Sigmoid colon (tissue), 7 donors: ENCODE results near the gene TBX5. TPM values are rescaled to one million over a fixed set of nuclear protein-coding genes. Genes with fewer than 3 reads are reported as not detected.

ENCODE experiments used
- DNase-seq: peaks from one replicate; pipeline ENCODE4 v3.0.0-alpha.2; 2019
- H3K27ac ChIP-seq, 4 donors: fragments of 200-600 bp; sonication (generic); one replicate each; pipeline ENCODE4 v1.5.1; 2016 to 2019; ENCODE audit warnings: mild to moderate bottlenecking in 1 of 4
- H3K27me3 ChIP-seq, 3 donors: fragments of 200-600 bp; sonication (generic); one replicate each; pipeline ENCODE4 v1.5.1; 2019; ENCODE audit warnings: mild to moderate bottlenecking in 1 of 3
- H3K36me3 ChIP-seq, 4 donors: fragments of 200-600 bp; sonication (generic); one replicate each; pipeline ENCODE4 v1.5.1; 2016 to 2019
- H3K4me1 ChIP-seq, 4 donors: fragments of 200-600 bp; sonication (generic); one replicate each; pipeline ENCODE4 v1.5.1; 2017 to 2019
- H3K4me3 ChIP-seq, 4 donors: fragments of 200-600 bp; sonication (generic); one replicate each; pipeline ENCODE4 v1.5.1; 2017 to 2019; ENCODE audit warnings: mild to moderate bottlenecking in 2 of 4, moderate library complexity in 1 of 4
- H3K9me3 ChIP-seq, 4 donors: fragments of 200-600 bp in 3 of 4; sonication (generic) in 3 of 4; one replicate each; pipeline versions ENCODE4 v1.5.1 to v1.6.1; 2013 to 2019
- EP300 ChIP-seq, 4 donors: sonication (generic); formaldehyde crosslinking; IDR thresholded peaks; one replicate each; pipeline ENCODE4 v1.6.1; 2017; ENCODE audit warnings: antibody characterized with exemption in 4 of 4
- POLR2A ChIP-seq, 2 donors: fragments of 450-650 bp; IDR thresholded peaks; one replicate each; pipeline ENCODE4 v1.6.1; 2016; ENCODE audit warnings: antibody characterized with exemption in 2 of 2, mild to moderate bottlenecking in 2 of 2, moderate library complexity in 2 of 2
- POLR2AphosphoS5 ChIP-seq, 4 donors: sonication (generic); formaldehyde crosslinking; IDR thresholded peaks; one replicate each; pipeline ENCODE4 v1.6.1; 2017; ENCODE audit warnings: antibody characterized with exemption in 4 of 4
- WGBS, 2 donors: extraction: QIAGEN DNeasy Blood & Tissue Kit; methylation state at CpG; one replicate each; pipeline ENCODE4 v1.1.7; 2013; 5-methylcytosine and 5-hydroxymethylcytosine counted together
- intact Hi-C: fragments of 100-400 bp; cut with DNase I; formaldehyde crosslinking; loops from one replicate; pipeline ENCODE4 v1.15.1; 2023
- polyA plus RNA-seq, 3 donors: library from polyadenylated mRNA; stranded (reverse); fragments of 200-250 nt; gene quantifications; one replicate each; pipeline ENCODE4 v1.2.3, GENCODE V29; 2013
- total RNA-seq, 4 donors: library from RNA; depleted of rRNA; stranded (reverse); fragments of >200 nt; gene quantifications; one replicate each; pipeline ENCODE4 v1.1.0, GENCODE V29; 2016
- TF ChIP-seq, protein P1 (sequence below), 4 experiments: fragments of 450-650 bp in 3 of 4; fragments of 200-600 bp in 1 of 4; IDR thresholded peaks; one replicate each; pipeline ENCODE4 v1.5.1; 2016 to 2019; ENCODE audit warnings: antibody characterized with exemption in 4 of 4, mild to moderate bottlenecking in 3 of 4, moderate library complexity in 2 of 4
- donor health status: healthy with polysubstance abuse.
- donor health status: Bipolar disorder and iron deficiency.
- donor health status: healthy.

TBX5 gene
- total and polyA plus RNA-seq, 7 donors = not detected

DNA sequence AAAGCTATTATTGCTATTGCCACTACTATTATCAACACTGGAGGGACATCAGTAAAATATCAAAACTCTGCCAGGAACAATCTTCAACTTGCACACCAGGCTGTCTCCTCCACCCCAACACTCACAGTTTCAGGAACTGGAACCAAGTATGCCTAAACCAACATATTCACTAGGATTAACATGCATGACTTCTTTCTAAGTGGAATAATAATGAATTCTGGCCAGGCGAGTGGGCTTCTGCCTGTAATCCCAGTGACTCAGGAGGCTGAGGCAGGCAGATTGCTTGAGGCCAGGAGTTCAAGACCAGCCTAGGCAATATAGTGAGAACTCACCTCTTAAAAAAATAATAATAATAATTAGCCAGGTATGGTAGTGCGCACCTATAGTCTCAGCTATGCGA lies 58.1 kb downstream of the TBX5 start:
- no peaks in the 10 kb centered on the region for H3K27me3 ChIP-seq
- 90 to 95% methylated on average over 3 of the region's 3 CpGs for WGBS, 2 donors
- H3K27ac ChIP-seq = no peak overlapping the region
- no peak overlapping the region for H3K4me3 ChIP-seq
- DNase-seq = no peak
- no peaks in the 10 kb centered on the region for H3K36me3 ChIP-seq
- TF ChIP-seq, protein P1, sequence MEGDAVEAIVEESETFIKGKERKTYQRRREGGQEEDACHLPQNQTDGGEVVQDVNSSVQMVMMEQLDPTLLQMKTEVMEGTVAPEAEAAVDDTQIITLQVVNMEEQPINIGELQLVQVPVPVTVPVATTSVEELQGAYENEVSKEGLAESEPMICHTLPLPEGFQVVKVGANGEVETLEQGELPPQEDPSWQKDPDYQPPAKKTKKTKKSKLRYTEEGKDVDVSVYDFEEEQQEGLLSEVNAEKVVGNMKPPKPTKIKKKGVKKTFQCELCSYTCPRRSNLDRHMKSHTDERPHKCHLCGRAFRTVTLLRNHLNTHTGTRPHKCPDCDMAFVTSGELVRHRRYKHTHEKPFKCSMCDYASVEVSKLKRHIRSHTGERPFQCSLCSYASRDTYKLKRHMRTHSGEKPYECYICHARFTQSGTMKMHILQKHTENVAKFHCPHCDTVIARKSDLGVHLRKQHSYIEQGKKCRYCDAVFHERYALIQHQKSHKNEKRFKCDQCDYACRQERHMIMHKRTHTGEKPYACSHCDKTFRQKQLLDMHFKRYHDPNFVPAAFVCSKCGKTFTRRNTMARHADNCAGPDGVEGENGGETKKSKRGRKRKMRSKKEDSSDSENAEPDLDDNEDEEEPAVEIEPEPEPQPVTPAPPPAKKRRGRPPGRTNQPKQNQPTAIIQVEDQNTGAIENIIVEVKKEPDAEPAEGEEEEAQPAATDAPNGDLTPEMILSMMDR (IDR thresholded peaks at IDR 0.05) = no peak
- no peak for TF ChIP-seq EP300 (IDR thresholded peaks at IDR 0.05)
- no peak for TF ChIP-seq POLR2A (IDR thresholded peaks at IDR 0.05)
- no peak for TF ChIP-seq POLR2AphosphoS5 (IDR thresholded peaks at IDR 0.05)
- intact Hi-C loops = no loop called here
- no peaks in the 10 kb centered on the region for H3K9me3 ChIP-seq
- H3K4me1 ChIP-seq = no peaks in the 10 kb centered on the region

DNA sequence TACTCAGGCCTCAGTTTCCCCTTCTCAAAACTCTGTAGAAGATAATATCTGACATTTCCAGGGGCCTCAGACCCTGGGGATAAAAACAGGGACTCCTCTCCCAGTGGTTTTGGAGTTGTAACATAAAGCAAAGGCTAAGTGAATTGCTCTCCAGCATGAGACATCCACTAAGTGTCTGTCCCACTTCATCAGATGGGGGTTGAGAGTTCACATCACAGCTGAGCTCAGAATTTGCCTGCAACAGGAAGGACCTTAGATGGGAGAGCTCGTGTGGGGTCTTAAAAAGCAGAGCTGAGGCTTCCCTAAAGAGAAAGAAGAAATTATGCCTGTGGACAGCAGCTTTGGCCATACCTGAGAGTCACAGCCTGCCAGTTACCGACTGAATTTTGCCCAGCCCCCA lies 61.1 kb downstream of the TBX5 start:
- intact Hi-C loops = no loop called here
- TF ChIP-seq EP300 (IDR thresholded peaks at IDR 0.05) = no peak
- TF ChIP-seq POLR2A (IDR thresholded peaks at IDR 0.05) = no peak
- TF ChIP-seq, protein P1 (IDR thresholded peaks at IDR 0.05) = no peak
- no peak for TF ChIP-seq POLR2AphosphoS5 (IDR thresholded peaks at IDR 0.05)
- no peak overlapping the region for H3K27ac ChIP-seq
- H3K4me3 ChIP-seq = no peak overlapping the region
- 51 to 59% methylated on average over 2 of the region's 2 CpGs for WGBS, 2 donors
- H3K27me3 ChIP-seq = no peaks in the 10 kb centered on the region
- DNase-seq = no peak
- no peaks in the 10 kb centered on the region for H3K36me3 ChIP-seq
- H3K9me3 ChIP-seq = no peaks in the 10 kb centered on the region
- no peaks in the 10 kb centered on the region for H3K4me1 ChIP-seq

DNA sequence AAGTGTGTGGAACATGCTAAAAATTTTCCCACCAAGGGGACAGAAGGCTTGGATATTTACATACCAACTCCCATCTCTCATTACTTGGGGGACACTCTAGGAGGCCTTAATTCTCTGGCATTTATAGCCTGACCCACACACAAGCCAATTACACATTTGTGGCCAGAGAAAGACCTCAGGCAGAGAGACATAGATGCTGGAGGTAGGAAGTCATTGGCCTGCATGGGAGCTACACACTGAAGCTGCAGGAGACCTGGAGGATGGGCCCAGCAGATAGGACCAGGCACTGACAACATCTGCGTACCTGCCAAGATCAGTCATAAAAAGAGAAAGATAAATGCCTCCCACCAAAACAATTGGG lies 61.7 kb downstream of the TBX5 start:
- no peaks in the 10 kb centered on the region for H3K36me3 ChIP-seq
- TF ChIP-seq POLR2A (IDR thresholded peaks at IDR 0.05) = no peak
- no peak for TF ChIP-seq POLR2AphosphoS5 (IDR thresholded peaks at IDR 0.05)
- TF ChIP-seq, protein P1 (IDR thresholded peaks at IDR 0.05) = no peak
- no peak for TF ChIP-seq EP300 (IDR thresholded peaks at IDR 0.05)
- H3K27me3 ChIP-seq = no peaks in the 10 kb centered on the region
- H3K9me3 ChIP-seq = no peaks in the 10 kb centered on the region
- intact Hi-C loops = no loop called here
- no peak for DNase-seq
- H3K4me1 ChIP-seq = no peaks in the 10 kb centered on the region
- WGBS, 2 donors = 77 to 85% methylated on average over 1 of the region's 1 CpG
- H3K27ac ChIP-seq = no peak overlapping the region
- no peak overlapping the region for H3K4me3 ChIP-seq

DNA sequence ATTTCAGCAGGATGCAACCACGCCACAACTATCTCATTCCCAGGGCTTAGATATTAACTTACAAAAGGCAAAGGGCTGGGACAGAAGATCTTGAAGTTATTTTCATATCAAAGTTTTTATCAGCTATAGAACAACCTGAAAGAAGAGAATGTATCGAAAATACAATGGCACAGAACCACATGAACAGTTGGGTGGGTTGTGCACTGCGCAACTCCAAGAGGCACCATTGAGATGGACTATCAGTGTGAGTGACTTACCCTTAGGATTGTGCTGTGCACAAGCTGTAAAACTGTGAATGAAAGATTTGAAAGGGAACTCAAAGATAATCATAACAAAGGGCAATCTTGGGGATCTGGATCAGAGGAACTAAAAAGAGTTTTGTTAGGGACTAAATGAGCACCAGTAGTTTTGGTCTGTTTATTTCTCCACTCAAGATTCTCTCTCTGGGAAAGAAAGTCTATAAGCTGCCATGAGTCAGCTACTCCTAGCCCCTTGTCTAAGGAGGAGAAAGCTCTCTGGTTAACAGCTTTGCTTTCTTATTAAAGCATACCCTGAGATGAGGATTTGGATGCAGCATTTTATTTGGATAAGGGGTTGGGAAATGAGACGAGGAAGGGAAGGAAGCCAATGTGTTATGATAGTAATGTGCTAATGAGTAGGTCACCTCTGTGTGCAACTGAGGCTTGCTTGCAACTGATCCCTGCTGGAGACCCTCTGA lies 62.2 kb downstream of the TBX5 start:
- Histone ChIP-seq H3K4me1 (no peaks in the 10 kb centered on the region), H3K9me3 (no peaks in the 10 kb centered on the region), H3K27ac (no peak overlapping the region), H3K36me3 (no peaks in the 10 kb centered on the region), H3K4me3 (no peak overlapping the region), H3K27me3 (peaks cover 0 to 5% (median 0%) of the 10 kb centered on the region in 3 donors)
- TF ChIP-seq EP300 (IDR thresholded peaks at IDR 0.05) (no peak), POLR2A (IDR thresholded peaks at IDR 0.05) (no peak), POLR2AphosphoS5 (IDR thresholded peaks at IDR 0.05) (no peak)
- TF ChIP-seq, protein P1 (IDR thresholded peaks at IDR 0.05) = no peak
- 69 to 76% methylated on average over 4 of the region's 4 CpGs for WGBS, 2 donors
- no peak for DNase-seq
- intact Hi-C loops = no loop called here

DNA sequence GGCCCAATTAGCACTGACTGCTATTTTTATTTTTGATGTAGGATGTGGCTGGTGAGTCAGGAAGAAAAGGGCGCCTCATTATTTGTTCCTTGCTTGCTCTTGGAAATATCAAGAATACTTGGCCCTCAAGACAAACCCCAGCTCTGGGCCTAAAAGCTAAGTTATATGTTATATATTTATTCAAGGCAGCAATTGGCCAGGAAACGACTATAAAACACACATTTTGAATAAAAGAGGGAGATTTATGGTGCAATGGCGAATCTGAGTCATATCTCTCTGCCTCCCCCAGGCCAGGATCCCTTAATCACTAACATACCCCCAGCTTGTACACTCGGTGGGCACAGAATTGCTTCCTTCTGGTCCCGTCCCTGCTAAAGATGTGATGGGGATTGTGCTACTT lies 63.3 kb downstream of the TBX5 start:
- no peaks in the 10 kb centered on the region for H3K36me3 ChIP-seq
- H3K4me1 ChIP-seq = no peaks in the 10 kb centered on the region
- DNase-seq = no peak
- TF ChIP-seq EP300 (IDR thresholded peaks at IDR 0.05) (no peak), POLR2AphosphoS5 (IDR thresholded peaks at IDR 0.05) (no peak), POLR2A (IDR thresholded peaks at IDR 0.05) (no peak)
- TF ChIP-seq, protein P1 (IDR thresholded peaks at IDR 0.05) = no peak
- intact Hi-C loops = no loop called here
- H3K27me3 ChIP-seq = peaks cover 0 to 10% (median 0%) of the 10 kb centered on the region in 3 donors
- H3K4me3 ChIP-seq = no peak overlapping the region
- WGBS, 2 donors = 56 to 65% methylated on average over 5 of the region's 5 CpGs
- no peak overlapping the region for H3K27ac ChIP-seq
- H3K9me3 ChIP-seq = no peaks in the 10 kb centered on the region
